HepG2 (cell line): ENCODE data around the gene TFF2. TPM values are rescaled to one million over a fixed set of nuclear protein-coding genes. Genes with fewer than 3 reads are reported as not detected.
A peak's percentile ranks its signal among the peaks of the same experiment; 100 is the strongest.

Experiments used
- ATAC-seq: fragments of 200-7000 bp; cut with Tn5 transposase; 3 replicates; pipeline ENCODE4 v1.9.1; 2020; ENCODE audit warnings: mild to moderate bottlenecking, moderate library complexity
- BruUV-seq: library from RNA; stranded (reverse); fragments of 400-500 nt; replicated peaks from 2 replicates; lab custom pipeline; 2021; lab: Mats Ljungman, UMichigan
- CTCF ChIA-PET: fragments of 300-600 bp; formaldehyde crosslinking; extraction: SDS; loops from one replicate; lab custom pipeline; 2021; ENCODE audit warnings: low total read pairs, inconsistent platforms, low intra/inter-chr PET ratio; lab: Yijun Ruan, JAX
- POLR2A ChIA-PET: fragments of 350-600 bp; sonication (Branson Sonifier 250); formaldehyde crosslinking; loops from one replicate; lab custom pipeline; 2020; ENCODE audit warnings: antibody characterized with exemption, inconsistent platforms; lab: Yijun Ruan, JAX
- DNase-seq: peaks from one replicate; pipeline ENCODE4 v3.0.0-alpha.2; 2015; ENCODE audit warnings: low spot score
- FAIRE-seq: peaks from 3 replicates; lab custom pipeline; 2011; peaks lifted over from hg19 to GRCh38; lab: Jason Lieb, UNC
- H2AFZ ChIP-seq: one replicate; pipeline ENCODE4 v1.6.1; 2011; ENCODE audit warnings: low read length, inconsistent platforms
- H3K27ac ChIP-seq: fragments of 300-600 bp; 3 replicates; pipeline ENCODE4 v1.8.0; 2011; ENCODE audit warnings: mixed run types, mild to moderate bottlenecking, mixed read lengths, low read length, inconsistent platforms; ENCODE audit not compliant: insufficient read depth; ENCODE audit errors: extremely low read length
- H3K27me3 ChIP-seq, 2 experiments: fragments of 200-600 bp in 1 of 2; 2 replicates in 1 of 2; 3 replicates in 1 of 2; pipeline versions ENCODE4 v1.6.0 to v1.8.0; 2011; ENCODE audit warnings: low read length in 2 of 2, mild to moderate bottlenecking in 2 of 2, moderate library complexity in 2 of 2, inconsistent platforms in 1 of 2; ENCODE audit not compliant: insufficient read depth in 2 of 2, control insufficient read depth in 1 of 2
- H3K36me3 ChIP-seq, 2 experiments: fragments of 200-600 bp in 1 of 2; replicated peaks in 1 of 2; 2 replicates in 1 of 2; 3 replicates in 1 of 2; pipeline versions ENCODE4 v1.5.1 to v1.8.0; 2011; ENCODE audit warnings: low read length in 2 of 2, inconsistent platforms in 1 of 2; ENCODE audit not compliant: insufficient read depth in 2 of 2, control insufficient read depth in 1 of 2
- H3K4me1 ChIP-seq: 2 replicates; pipeline ENCODE4 v1.5.1; 2012; ENCODE audit warnings: low read length, inconsistent platforms; ENCODE audit not compliant: insufficient read depth
- H3K4me2 ChIP-seq: 2 replicates; pipeline ENCODE4 v1.6.0; 2011; ENCODE audit warnings: low read depth, low read length, inconsistent platforms
- H3K4me3 ChIP-seq, 3 experiments: fragments of 200-600 bp in 1 of 3; sonication (generic), shearing (Covaris generic) in 1 of 3; replicated peaks in 1 of 3; 2 replicates each; pipeline ENCODE4 v1.5.1; 2011 to 2016; ENCODE audit warnings: low read length in 3 of 3, inconsistent platforms in 2 of 3, low read depth in 2 of 3, mild to moderate bottlenecking in 2 of 3, control low read depth in 1 of 3, mixed read lengths in 1 of 3; ENCODE audit not compliant: insufficient read depth in 1 of 3
- H3K79me2 ChIP-seq: one replicate; pipeline ENCODE4 v1.6.1; 2011; ENCODE audit warnings: low read length, inconsistent platforms; ENCODE audit not compliant: insufficient read depth
- H3K9ac ChIP-seq: 2 replicates; pipeline ENCODE4 v1.6.0; 2011; ENCODE audit warnings: mild to moderate bottlenecking, low read depth, low read length, inconsistent platforms; ENCODE audit not compliant: insufficient read depth
- H3K9me3 ChIP-seq: 2 replicates; pipeline ENCODE4 v1.5.1; 2012; ENCODE audit warnings: mild to moderate bottlenecking, low read length
- H4K20me1 ChIP-seq: 2 replicates; pipeline ENCODE4 v1.6.0; 2011; ENCODE audit warnings: inconsistent platforms, mild to moderate bottlenecking, low read length, moderate library complexity; ENCODE audit not compliant: insufficient read depth
- GATAD2A ChIP-seq: IDR thresholded peaks from 2 replicates; pipeline ENCODE4 v1.6.1; 2016
- HNRNPL ChIP-seq: fragments of 200-400 bp; formaldehyde crosslinking; IDR thresholded peaks from 2 replicates; pipeline ENCODE4 v1.6.1; 2017; ENCODE audit warnings: mild to moderate bottlenecking, low read depth, low read length
- MEF2D ChIP-seq: sonication (generic); formaldehyde crosslinking; IDR thresholded peaks from 2 replicates; pipeline ENCODE4 v1.5.1; 2020; ENCODE audit warnings: mild to moderate bottlenecking, missing genetic modification reagents
- ZNF263 ChIP-seq: sonication (generic); formaldehyde crosslinking; IDR thresholded peaks from 2 replicates; pipeline ENCODE4 v1.4.0; 2020; ENCODE audit warnings: missing genetic modification reagents
- ZNF550 ChIP-seq: sonication (generic); formaldehyde crosslinking; IDR thresholded peaks from 2 replicates; pipeline ENCODE4 v1.4.0; 2020; ENCODE audit warnings: mild to moderate bottlenecking, missing genetic modification reagents, borderline replicate concordance
- WGBS: methylation state at CpG from one replicate; pipeline ENCODE4 v1.1.6; 2017; ENCODE audit warnings: low lambda C conversion rate; 5-methylcytosine and 5-hydroxymethylcytosine counted together
- in situ Hi-C: cut with HindIII; loops from 2 replicates; pipeline ENCODE4 v1.10.0; 2017; ENCODE audit warnings: low pct_unique_long_range_greater_than_20kb; ENCODE audit not compliant: extremely low pct_ligation_motif_present
- intact Hi-C: fragments of 100-400 bp; cut with micrococcal nuclease; formaldehyde crosslinking; loops from one replicate; pipeline ENCODE4 v1.10.0; 2022; ENCODE audit not compliant: unreplicated experiment
- polyA plus RNA-seq, 8 experiments: library from polyadenylated mRNA; depleted of rRNA in 3 of 8; stranded (reverse) in 7 of 8; unstranded in 1 of 8; fragments of >200 nt; fragmentation: Illumina TruSeq in 4 of 8; extraction: Trizol in 4 of 8; gene quantifications; 2 replicates each; pipeline versions ENCODE4 v1.2.1 to v1.2.3, GENCODE V29; 2011 to 2016; ENCODE audit warnings: low read depth in 4 of 8, missing spikeins in 1 of 8, mixed read lengths in 1 of 8; ENCODE audit not compliant: insufficient read depth in 1 of 8
- total RNA-seq, 5 experiments: library from RNA; depleted of rRNA; stranded (reverse); fragments of >200 nt; fragmentation: Illumina TruSeq; extraction: Trizol; gene quantifications; 2 replicates each; pipeline ENCODE4 v1.2.3, GENCODE V29; 2016; ENCODE audit warnings: low read depth in 1 of 5
- TF ChIP-seq, protein P1 (sequence below), 2 experiments: fragments of 450-650 bp in 1 of 2; sonication (generic) in 1 of 2; formaldehyde crosslinking; IDR thresholded peaks; 2 replicates each; pipeline versions ENCODE4 v1.5.0 to v1.8.0; 2020 to 2022; ENCODE audit warnings: mild to moderate bottlenecking in 1 of 2, missing genetic modification reagents in 1 of 2
- TF ChIP-seq, protein P2 (sequence below): sonication (generic); formaldehyde crosslinking; IDR thresholded peaks from 2 replicates; pipeline ENCODE4 v1.4.0; 2020; ENCODE audit warnings: missing genetic modification reagents
- TF ChIP-seq, protein P3 (sequence below): sonication (generic); formaldehyde crosslinking; IDR thresholded peaks from 2 replicates; pipeline ENCODE4 v1.5.1; 2020; ENCODE audit warnings: mild to moderate bottlenecking, missing genetic modification reagents, moderate library complexity

The TFF2 gene
- total and polyA plus RNA-seq, 2 of the 13 experiments (the other 11 are each of a cell fraction or from before 2014, with no cell fraction given), result 1.5 TPM; not detected in 1

DNA sequence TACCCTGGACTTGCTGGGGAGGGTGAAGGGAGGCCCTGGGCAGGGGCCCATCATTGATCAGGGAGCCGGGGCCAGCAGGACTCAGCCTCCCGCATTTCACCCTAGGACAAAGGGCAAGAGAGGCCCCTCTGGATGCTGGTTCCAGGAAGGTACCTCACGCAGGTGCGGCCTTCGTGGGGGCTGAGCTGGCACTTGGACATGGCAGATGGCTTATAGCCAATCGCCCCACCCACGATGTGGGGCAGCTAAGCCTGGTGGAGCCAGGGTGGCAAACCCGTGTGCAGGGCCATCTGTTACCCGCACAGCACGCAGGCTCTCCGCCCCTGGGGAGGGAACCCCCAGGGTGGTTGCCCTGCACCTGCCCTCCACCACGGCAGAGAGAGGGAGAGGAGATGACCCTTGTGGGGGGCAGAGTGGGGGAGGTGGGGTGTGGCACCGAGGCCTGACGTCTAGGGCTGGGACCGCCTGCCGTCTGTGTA, 38.1 kb downstream of the TFF2 start (continued):
- TF ChIP-seq, protein P1, sequence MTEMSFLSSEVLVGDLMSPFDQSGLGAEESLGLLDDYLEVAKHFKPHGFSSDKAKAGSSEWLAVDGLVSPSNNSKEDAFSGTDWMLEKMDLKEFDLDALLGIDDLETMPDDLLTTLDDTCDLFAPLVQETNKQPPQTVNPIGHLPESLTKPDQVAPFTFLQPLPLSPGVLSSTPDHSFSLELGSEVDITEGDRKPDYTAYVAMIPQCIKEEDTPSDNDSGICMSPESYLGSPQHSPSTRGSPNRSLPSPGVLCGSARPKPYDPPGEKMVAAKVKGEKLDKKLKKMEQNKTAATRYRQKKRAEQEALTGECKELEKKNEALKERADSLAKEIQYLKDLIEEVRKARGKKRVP (CRISPR knock-in tag; IDR thresholded peaks at IDR 0.05), result no peak
- TF ChIP-seq ZNF550, result no peak
- TF ChIP-seq, all 625 proteins: peak for 0

DNA sequence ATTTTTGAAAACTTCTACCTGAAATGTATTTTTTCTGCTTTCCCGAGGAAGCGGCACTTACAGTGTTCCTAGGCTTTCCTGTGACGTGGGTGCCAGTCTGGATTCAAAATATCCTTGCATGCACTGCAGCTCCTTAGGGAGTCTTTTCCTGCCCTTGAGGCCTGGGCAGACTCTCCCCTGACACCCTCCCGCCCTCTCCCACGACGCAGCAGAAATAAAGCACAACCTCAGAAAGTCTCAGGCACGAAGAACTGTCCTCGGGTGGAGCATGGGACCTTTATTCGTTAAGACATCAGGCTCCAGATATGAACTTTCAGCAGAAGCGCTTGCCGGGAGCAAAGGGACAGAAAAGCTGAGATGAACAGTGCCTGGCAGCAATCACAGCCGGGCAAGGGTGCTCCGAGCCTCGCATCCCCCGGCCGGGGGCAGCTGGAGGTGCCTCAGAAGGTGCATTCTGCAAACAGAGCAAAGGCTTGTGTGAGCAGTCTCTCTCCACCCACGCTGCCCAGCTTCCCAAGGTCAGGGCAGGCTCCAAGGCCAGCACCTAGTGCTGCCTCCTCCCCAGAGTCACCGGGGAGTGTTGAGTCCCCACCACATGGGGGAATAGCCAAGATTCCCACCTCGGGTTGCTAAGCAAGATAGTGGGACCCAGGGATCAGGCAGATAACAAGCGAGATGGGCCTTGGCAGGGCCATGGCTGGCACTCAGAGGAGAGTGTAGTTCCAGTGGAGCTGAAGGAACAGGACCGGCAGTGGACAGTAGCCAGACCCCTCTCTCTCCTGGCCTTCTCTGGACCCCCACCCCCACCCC, 38.8 kb downstream of the TFF2 start:
- Histone ChIP-seq H3K36me3 (no peaks in the 10 kb centered on the region), H3K4me2 (peak overlapping the region; percentile 41), H3K79me2 (no peaks in the 10 kb centered on the region), H3K27ac (no peak overlapping the region), H3K9ac (no peak overlapping the region), H3K9me3 (no peaks in the 10 kb centered on the region), H3K4me1 (peaks cover 61% of the 10 kb centered on the region), H4K20me1 (no peaks in the 10 kb centered on the region), H3K4me3 (no peak overlapping the region; a peak in 1 of 6 replicates), H2AFZ (no peak overlapping the region), H3K27me3 (peaks cover 1 to 3% of the 10 kb centered on the region in 2 experiments; a peak in 3 of 5 replicates)
- ATAC-seq (peak; percentile 12), DNase-seq (no peak), FAIRE-seq (no peak)
- 39% methylated on average over 11 of the region's 21 CpGs for WGBS
- intact Hi-C loops, result no loop called here
- ChIA-PET POLR2A (interaction anchor here (0.9 kb wide), 1 partner anchor 74 kb away, joined by 3 read pairs; no protein-coding TSS in a partner anchor), CTCF (interaction anchor here (4.8 kb wide), 1 partner anchor 69 kb away, joined by 16 read pairs; no protein-coding TSS in a partner anchor)
- in situ Hi-C loops, result no loop called here
- no TSS peak for BruUV-seq
- TF ChIP-seq, protein P2, sequence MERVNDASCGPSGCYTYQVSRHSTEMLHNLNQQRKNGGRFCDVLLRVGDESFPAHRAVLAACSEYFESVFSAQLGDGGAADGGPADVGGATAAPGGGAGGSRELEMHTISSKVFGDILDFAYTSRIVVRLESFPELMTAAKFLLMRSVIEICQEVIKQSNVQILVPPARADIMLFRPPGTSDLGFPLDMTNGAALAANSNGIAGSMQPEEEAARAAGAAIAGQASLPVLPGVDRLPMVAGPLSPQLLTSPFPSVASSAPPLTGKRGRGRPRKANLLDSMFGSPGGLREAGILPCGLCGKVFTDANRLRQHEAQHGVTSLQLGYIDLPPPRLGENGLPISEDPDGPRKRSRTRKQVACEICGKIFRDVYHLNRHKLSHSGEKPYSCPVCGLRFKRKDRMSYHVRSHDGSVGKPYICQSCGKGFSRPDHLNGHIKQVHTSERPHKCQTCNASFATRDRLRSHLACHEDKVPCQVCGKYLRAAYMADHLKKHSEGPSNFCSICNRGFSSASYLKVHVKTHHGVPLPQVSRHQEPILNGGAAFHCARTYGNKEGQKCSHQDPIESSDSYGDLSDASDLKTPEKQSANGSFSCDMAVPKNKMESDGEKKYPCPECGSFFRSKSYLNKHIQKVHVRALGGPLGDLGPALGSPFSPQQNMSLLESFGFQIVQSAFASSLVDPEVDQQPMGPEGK, result peak; percentile 19; the same call in 1 of the 2 replicates
- TF ChIP-seq HNRNPL, result peak; percentile 26; the same call in 1 of the 2 replicates
- TF ChIP-seq GATAD2A, result 0 out of 2 replicates have a peak, but pooled peaks have one; percentile 17
- TF ChIP-seq, protein P3, sequence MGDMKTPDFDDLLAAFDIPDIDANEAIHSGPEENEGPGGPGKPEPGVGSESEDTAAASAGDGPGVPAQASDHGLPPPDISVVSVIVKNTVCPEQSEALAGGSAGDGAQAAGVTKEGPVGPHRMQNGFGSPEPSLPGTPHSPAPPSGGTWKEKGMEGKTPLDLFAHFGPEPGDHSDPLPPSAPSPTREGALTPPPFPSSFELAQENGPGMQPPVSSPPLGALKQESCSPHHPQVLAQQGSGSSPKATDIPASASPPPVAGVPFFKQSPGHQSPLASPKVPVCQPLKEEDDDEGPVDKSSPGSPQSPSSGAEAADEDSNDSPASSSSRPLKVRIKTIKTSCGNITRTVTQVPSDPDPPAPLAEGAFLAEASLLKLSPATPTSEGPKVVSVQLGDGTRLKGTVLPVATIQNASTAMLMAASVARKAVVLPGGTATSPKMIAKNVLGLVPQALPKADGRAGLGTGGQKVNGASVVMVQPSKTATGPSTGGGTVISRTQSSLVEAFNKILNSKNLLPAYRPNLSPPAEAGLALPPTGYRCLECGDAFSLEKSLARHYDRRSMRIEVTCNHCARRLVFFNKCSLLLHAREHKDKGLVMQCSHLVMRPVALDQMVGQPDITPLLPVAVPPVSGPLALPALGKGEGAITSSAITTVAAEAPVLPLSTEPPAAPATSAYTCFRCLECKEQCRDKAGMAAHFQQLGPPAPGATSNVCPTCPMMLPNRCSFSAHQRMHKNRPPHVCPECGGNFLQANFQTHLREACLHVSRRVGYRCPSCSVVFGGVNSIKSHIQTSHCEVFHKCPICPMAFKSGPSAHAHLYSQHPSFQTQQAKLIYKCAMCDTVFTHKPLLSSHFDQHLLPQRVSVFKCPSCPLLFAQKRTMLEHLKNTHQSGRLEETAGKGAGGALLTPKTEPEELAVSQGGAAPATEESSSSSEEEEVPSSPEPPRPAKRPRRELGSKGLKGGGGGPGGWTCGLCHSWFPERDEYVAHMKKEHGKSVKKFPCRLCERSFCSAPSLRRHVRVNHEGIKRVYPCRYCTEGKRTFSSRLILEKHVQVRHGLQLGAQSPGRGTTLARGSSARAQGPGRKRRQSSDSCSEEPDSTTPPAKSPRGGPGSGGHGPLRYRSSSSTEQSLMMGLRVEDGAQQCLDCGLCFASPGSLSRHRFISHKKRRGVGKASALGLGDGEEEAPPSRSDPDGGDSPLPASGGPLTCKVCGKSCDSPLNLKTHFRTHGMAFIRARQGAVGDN (CRISPR knock-in tag), result 0 out of 2 replicates have a peak, but pooled peaks have one; percentile 24
- no peak for TF ChIP-seq MEF2D (CRISPR knock-in tag)
- peak; percentile 41; the same call in 1 of the 2 replicates for TF ChIP-seq ZNF263 (CRISPR knock-in tag)
